Measurements from ENCODE around the gene BCAS1.

The BCAS1 gene

GRCh38 chr20:54100563-54100962 lies 30.2 kb upstream of the BCAS1 start:
- Histone ChIP-seq H3K36me3 (ENCODE audit: insufficient read depth, low read length) (no peaks in the 10 kb centered on the region), H3K27me3 (ENCODE audit: control insufficient read depth, insufficient read depth, low read length) (peaks cover 22% of the 10 kb centered on the region), H3K4me1 (ENCODE audit: control insufficient read depth, insufficient read depth, low read length) (no peaks in the 10 kb centered on the region), H3K4me3 (ENCODE audit: low read length) (no peak overlapping the region), H3K9me3 (replicated peaks; ENCODE audit: low read length) (no peaks in the 10 kb centered on the region), H3K4me2 (ENCODE audit: low read length) (no peak overlapping the region), H3K9ac (ENCODE audit: low read depth, low read length) (no peak overlapping the region)

GRCh38 chr20:54099894-54100293 lies 29.5 kb upstream of the BCAS1 start:
- peaks cover 21% of the 10 kb centered on the region for H3K27me3 ChIP-seq (ENCODE audit: control insufficient read depth, insufficient read depth, low read length)
- no peaks in the 10 kb centered on the region for H3K4me1 ChIP-seq (ENCODE audit: control insufficient read depth, insufficient read depth, low read length)
- H3K36me3 ChIP-seq (ENCODE audit: insufficient read depth, low read length) = no peaks in the 10 kb centered on the region
- no peak overlapping the region for H3K9ac ChIP-seq (ENCODE audit: low read depth, low read length)
- no peaks in the 10 kb centered on the region for H3K9me3 ChIP-seq (replicated peaks; ENCODE audit: low read length)
- H3K4me2 ChIP-seq (ENCODE audit: low read length) = no peak overlapping the region
- H3K4me3 ChIP-seq (ENCODE audit: low read length) = no peak overlapping the region

DNA sequence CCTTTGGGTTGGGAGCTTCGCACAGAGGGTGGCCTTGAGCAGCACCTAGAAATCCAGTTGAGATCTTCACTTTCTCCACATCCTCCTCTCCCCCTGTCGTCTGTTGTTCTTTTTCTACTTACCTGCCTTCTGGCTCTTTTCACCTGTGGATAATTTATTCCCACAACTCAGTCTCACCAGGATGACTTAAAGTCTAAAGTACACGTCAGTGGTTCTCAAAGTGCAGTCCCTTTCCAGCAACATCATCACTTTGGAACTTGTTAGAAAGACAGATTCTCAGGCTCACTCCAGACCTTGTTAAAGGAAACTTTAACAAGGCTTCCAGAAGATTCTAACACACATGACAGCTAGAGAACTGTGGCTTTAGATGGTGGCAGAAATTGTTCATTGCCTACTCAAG lies 27.7 kb upstream of the BCAS1 start:
- no peak overlapping the region for H3K4me2 ChIP-seq (ENCODE audit: low read length)
- no peaks in the 10 kb centered on the region for H3K4me1 ChIP-seq (ENCODE audit: control insufficient read depth, insufficient read depth, low read length)

DNA sequence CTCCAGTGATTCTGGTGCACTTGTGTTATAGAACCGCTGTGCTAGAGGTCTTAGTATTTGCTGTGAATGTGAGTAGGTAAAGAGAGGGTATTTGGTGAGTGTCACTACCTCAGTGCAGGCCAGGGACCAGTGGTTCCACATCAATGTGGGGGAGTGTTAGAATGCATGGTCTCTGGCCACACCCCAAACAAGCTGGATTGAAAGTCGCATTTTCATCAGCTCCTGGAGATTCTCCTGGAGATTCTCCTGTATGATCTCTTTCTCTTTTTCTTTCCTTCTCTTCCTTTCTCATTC lies 26.8 kb upstream of the BCAS1 start:
- no peak overlapping the region for H3K4me3 ChIP-seq (ENCODE audit: low read length)
- H3K4me2 ChIP-seq (ENCODE audit: low read length) = no peak overlapping the region
- H3K9ac ChIP-seq (ENCODE audit: low read depth, low read length) = no peak overlapping the region
- H3K27me3 ChIP-seq (ENCODE audit: control insufficient read depth, insufficient read depth, low read length) = peaks cover 21% of the 10 kb centered on the region
- H3K4me1 ChIP-seq (ENCODE audit: control insufficient read depth, insufficient read depth, low read length) = no peaks in the 10 kb centered on the region
- H3K9me3 ChIP-seq (replicated peaks; ENCODE audit: low read length) = no peaks in the 10 kb centered on the region
- no peaks in the 10 kb centered on the region for H3K36me3 ChIP-seq (ENCODE audit: insufficient read depth, low read length)

More for the DNA sequence above, 27.7 kb upstream of the BCAS1 start:
- Histone ChIP-seq H3K9me3 (replicated peaks; ENCODE audit: low read length) (no peaks in the 10 kb centered on the region), H3K27me3 (ENCODE audit: control insufficient read depth, insufficient read depth, low read length) (peaks cover 21% of the 10 kb centered on the region), H3K4me3 (ENCODE audit: low read length) (no peak overlapping the region), H3K36me3 (ENCODE audit: insufficient read depth, low read length) (no peaks in the 10 kb centered on the region), H3K9ac (ENCODE audit: low read depth, low read length) (no peak overlapping the region)

- Histone ChIP-seq H3K9me3 (replicated peaks; ENCODE audit: low read length) (no peaks in the 10 kb centered on the region), H3K9ac (ENCODE audit: low read depth, low read length) (no peak overlapping the region), H3K27me3 (ENCODE audit: control insufficient read depth, insufficient read depth, low read length) (peaks cover 21% of the 10 kb centered on the region)
Measured at GRCh38 chr20:54095824-54096223, 25.4 kb upstream of the BCAS1 start.

DNA sequence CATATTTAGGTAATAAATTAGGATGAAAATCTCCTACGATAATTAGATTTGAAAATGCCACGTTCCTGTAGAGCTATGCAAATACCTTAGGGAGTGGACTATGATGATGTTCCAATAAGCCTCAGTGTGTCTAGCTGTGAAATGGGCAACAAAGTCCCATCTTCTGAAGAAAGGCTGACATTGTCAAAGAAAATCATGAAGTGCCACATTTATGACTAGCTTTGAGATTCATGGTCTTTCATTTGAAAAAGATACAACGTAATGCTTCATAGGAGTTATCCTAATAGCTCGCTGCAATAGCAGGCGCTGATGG lies 23.8 kb upstream of the BCAS1 start:
- Histone ChIP-seq H3K4me3 (ENCODE audit: low read length) (no peak overlapping the region), H3K27me3 (ENCODE audit: control insufficient read depth, insufficient read depth, low read length) (peaks cover 29% of the 10 kb centered on the region), H3K4me1 (ENCODE audit: control insufficient read depth, insufficient read depth, low read length) (no peaks in the 10 kb centered on the region)

More at GRCh38 chr20:54095824-54096223, 25.4 kb upstream of the BCAS1 start:
- no peak overlapping the region for H3K4me2 ChIP-seq (ENCODE audit: low read length)
- no peaks in the 10 kb centered on the region for H3K36me3 ChIP-seq (ENCODE audit: insufficient read depth, low read length)
- H3K4me3 ChIP-seq (ENCODE audit: low read length) = no peak overlapping the region
- H3K4me1 ChIP-seq (ENCODE audit: control insufficient read depth, insufficient read depth, low read length) = no peaks in the 10 kb centered on the region

DNA sequence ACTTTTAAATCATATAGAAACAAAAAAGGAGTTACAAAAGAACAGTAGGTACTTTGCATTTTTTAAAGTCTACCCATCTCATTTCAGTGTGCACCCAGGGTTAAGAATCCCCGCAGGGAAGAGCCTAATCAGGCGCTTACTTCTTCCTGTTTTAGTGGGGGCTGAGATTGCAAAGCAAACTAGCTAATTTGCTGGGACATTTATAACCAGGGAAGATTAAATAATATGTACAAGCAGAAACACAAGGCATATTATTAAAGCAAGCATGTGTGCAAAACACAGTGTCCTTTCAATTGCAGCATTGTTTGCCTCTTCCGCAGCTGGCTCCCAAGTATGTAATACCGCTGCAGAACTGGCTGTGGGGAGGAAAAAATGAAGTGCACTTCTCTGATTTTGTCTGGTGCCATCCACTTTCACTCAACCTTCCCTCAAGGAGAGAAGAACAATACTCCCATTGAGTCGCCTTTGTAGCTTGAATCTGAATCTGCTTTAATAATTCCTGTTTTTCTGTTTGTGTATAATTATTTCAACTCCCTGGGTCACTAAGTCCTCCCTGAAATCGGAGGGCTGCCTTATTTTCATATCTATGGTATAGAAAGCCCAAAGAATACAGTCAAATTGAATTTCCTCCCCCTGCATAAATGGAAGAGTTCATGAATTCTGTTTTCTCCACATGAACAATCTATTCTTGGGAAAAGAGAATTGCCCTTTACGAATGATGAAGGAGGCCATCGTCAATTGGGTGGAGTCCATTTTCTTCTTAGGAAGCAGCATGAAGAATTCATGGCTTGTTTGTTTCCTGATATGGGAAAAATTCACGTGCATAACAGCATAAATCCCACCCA lies 23.3 kb upstream of the BCAS1 start:
- Histone ChIP-seq H3K4me1 (ENCODE audit: control insufficient read depth, insufficient read depth, low read length) (no peaks in the 10 kb centered on the region), H3K4me3 (ENCODE audit: low read length) (no peak overlapping the region), H3K9me3 (replicated peaks; ENCODE audit: low read length) (no peaks in the 10 kb centered on the region), H3K36me3 (ENCODE audit: insufficient read depth, low read length) (no peaks in the 10 kb centered on the region), H3K27me3 (ENCODE audit: control insufficient read depth, insufficient read depth, low read length) (peaks cover 24% of the 10 kb centered on the region), H3K9ac (ENCODE audit: low read depth, low read length) (no peak overlapping the region), H3K4me2 (ENCODE audit: low read length) (no peak overlapping the region)

More for the DNA sequence above, 23.8 kb upstream of the BCAS1 start:
- no peaks in the 10 kb centered on the region for H3K36me3 ChIP-seq (ENCODE audit: insufficient read depth, low read length)
- H3K4me2 ChIP-seq (ENCODE audit: low read length) = no peak overlapping the region
- H3K9me3 ChIP-seq (replicated peaks; ENCODE audit: low read length) = no peaks in the 10 kb centered on the region
- no peak overlapping the region for H3K9ac ChIP-seq (ENCODE audit: low read depth, low read length)

- Histone ChIP-seq H3K9ac (ENCODE audit: low read depth, low read length) (no peak overlapping the region), H3K4me2 (ENCODE audit: low read length) (no peak overlapping the region), H3K4me3 (ENCODE audit: low read length) (no peak overlapping the region), H3K4me1 (ENCODE audit: control insufficient read depth, insufficient read depth, low read length) (peaks cover 2% of the 10 kb centered on the region), H3K27me3 (ENCODE audit: control insufficient read depth, insufficient read depth, low read length) (peaks cover 15% of the 10 kb centered on the region), H3K9me3 (replicated peaks; ENCODE audit: low read length) (no peaks in the 10 kb centered on the region), H3K36me3 (ENCODE audit: insufficient read depth, low read length) (no peaks in the 10 kb centered on the region)
Measured at GRCh38 chr20:54092021-54092420, 21.6 kb upstream of the BCAS1 start.

DNA sequence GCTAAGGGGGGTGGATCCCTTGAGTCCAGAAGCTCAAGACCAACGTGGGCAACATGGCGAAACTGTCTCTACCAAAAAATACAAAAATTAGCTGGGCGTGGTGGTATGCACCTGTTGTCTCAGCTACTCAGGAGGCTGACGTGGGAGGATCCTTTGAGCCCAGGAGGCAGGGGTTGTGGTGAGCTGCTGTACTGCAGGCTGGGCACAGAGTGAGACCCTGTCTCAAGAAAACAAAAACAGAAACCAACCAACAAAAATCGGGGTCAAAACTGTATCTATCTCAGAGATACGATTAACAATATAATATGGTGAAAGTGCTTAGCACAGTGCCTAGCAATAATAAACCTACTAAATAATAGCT lies 20.7 kb upstream of the BCAS1 start:
- Histone ChIP-seq H3K4me2 (ENCODE audit: low read length) (no peak overlapping the region), H3K36me3 (ENCODE audit: insufficient read depth, low read length) (no peaks in the 10 kb centered on the region), H3K9me3 (replicated peaks; ENCODE audit: low read length) (no peaks in the 10 kb centered on the region), H3K4me1 (ENCODE audit: control insufficient read depth, insufficient read depth, low read length) (peaks cover 10% of the 10 kb centered on the region), H3K9ac (ENCODE audit: low read depth, low read length) (no peak overlapping the region), H3K27me3 (ENCODE audit: control insufficient read depth, insufficient read depth, low read length) (peaks cover 15% of the 10 kb centered on the region), H3K4me3 (ENCODE audit: low read length) (no peak overlapping the region)

DNA sequence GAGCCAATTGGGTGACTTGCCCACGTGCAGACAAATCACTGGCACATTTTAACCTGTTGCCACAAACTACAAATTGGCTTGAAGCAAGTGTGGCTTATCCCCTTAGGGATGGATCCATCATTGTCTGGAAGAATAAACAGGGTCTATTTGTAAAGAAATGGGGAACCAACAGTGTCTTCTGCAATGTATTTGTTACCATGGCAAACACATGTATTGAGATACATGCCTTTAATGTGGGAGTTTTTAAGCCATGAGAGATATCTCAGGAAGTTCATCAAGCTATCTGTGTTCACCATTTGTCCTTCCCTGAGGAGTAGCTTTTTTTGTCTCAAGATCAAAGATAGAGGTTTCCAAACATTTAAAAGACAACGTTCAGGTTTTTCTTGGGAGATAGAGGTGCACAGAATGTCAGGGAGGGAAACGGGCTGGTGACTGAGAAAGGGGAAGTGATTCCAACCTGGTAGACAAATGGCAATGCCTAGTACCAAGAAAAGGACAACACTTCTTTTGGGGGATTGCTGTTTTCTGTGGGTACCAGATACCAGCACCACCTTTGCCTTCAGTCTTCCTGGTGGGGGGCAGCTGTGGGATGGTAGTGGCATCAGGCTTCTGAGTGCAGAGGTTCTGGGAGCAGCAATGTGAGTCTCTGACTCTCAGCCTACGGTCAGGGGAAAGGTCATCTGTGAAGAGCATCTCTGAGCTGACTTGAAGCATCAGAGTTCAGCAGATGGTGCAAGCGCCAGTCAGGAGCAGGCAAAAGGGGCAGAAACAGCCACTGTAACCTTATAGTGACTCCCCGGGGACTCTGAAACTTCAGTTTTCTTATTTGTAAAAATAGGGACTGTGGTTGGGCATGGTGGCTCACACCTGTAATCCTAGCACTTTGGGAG lies 20.1 kb upstream of the BCAS1 start:
- H3K9me3 ChIP-seq (replicated peaks; ENCODE audit: low read length) = no peaks in the 10 kb centered on the region
- H3K36me3 ChIP-seq (ENCODE audit: insufficient read depth, low read length) = no peaks in the 10 kb centered on the region
- H3K4me3 ChIP-seq (ENCODE audit: low read length) = no peak overlapping the region
- H3K4me1 ChIP-seq (ENCODE audit: control insufficient read depth, insufficient read depth, low read length) = peaks cover 13% of the 10 kb centered on the region
- H3K27me3 ChIP-seq (ENCODE audit: control insufficient read depth, insufficient read depth, low read length) = peaks cover 15% of the 10 kb centered on the region
- H3K4me2 ChIP-seq (ENCODE audit: low read length) = no peak overlapping the region
- H3K9ac ChIP-seq (ENCODE audit: low read depth, low read length) = no peak overlapping the region

DNA sequence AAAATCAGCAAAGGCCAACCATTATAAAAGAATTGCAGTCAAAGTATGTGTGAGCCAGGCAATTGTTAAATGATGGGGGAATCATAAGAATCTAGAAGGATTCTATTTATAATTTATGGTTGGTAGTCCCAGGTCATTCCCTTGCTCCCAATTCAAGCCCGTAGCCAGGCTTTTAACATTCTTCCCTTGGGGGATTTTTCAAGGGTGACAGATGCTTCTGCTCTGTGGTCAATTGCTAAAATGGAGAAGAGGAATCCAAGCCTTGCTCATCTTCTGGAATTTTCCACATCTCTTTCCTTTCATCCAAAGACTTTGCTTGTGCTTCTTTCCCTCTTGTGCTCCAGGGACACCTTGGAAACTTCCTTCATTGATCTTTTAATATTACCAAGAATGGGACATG lies 18.0 kb upstream of the BCAS1 start:
- Histone ChIP-seq H3K4me1 (ENCODE audit: control insufficient read depth, insufficient read depth, low read length) (peaks cover 13% of the 10 kb centered on the region), H3K9me3 (replicated peaks; ENCODE audit: low read length) (no peaks in the 10 kb centered on the region), H3K9ac (ENCODE audit: low read depth, low read length) (no peak overlapping the region), H3K4me2 (ENCODE audit: low read length) (no peak overlapping the region), H3K27me3 (ENCODE audit: control insufficient read depth, insufficient read depth, low read length) (peaks cover 9% of the 10 kb centered on the region), H3K4me3 (ENCODE audit: low read length) (no peak overlapping the region), H3K36me3 (ENCODE audit: insufficient read depth, low read length) (no peaks in the 10 kb centered on the region)

Data from skeletal muscle satellite cell (primary cell).